ENCODE data around the gene SBF1.
"Not testable (repeated sequence)": the region's sequence is repeated elsewhere in the genome, so short reads cannot be mapped to it uniquely, and the experiment has no call there.

The SBF1 gene

GRCh38 chr22:50474710-50475651 lies at the start of gene SBF1:
TSS of gene SBF1 (minus strand) at chr22:50475035. CDS start at chr22:50474840, 195 bp downstream.
- peak; percentile 77 for DNase-seq (ENCODE audit: low read depth)

DNA sequence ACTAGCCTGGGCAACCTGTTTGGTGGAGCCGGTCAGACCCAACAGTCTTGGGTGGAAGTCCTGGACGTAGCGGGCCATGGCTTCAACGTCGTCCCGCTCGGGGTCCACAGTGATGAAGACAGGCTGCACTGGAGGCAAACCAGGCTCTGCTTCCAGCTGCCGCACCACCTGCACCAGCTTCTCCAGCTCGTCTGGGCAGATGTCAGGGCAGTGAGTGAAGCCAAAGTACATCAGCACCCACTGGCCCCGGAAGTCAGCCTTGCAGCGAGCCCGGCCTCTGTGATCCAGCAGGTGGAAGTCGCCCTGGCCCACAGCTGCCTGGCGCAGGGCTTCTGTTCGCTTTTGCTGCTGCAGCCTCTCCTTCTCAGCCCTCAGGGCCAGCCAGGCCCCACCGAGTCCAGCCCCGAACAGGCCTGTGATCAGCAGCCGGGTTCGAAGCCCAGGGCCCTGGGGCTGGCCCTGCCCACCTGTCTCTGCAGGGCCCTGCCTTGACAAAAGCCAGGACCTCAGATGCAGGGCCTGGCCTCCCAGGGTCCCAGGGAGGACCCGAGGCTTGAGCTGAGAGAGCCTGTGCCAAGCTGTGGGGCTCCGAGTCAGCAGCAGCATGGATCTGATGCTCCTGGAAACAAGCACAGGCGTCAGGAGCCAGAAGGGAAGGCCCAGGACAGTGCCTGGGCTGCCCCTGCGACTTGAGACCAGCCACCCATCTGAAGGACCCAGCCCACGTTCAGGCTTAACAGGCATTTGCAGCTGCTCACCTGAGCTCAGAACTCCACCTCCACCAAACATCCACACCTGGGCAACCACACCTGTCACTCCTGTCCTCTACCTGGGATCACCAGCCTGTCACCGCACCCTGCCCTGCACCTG lies 49.2 kb upstream of the SBF1 start:
- no peak for DNase-seq (ENCODE audit: low read depth)

GRCh38 chr22:50523458-50523805 lies 48.6 kb upstream of the SBF1 start:
- no peak for DNase-seq (ENCODE audit: low read depth)

DNA sequence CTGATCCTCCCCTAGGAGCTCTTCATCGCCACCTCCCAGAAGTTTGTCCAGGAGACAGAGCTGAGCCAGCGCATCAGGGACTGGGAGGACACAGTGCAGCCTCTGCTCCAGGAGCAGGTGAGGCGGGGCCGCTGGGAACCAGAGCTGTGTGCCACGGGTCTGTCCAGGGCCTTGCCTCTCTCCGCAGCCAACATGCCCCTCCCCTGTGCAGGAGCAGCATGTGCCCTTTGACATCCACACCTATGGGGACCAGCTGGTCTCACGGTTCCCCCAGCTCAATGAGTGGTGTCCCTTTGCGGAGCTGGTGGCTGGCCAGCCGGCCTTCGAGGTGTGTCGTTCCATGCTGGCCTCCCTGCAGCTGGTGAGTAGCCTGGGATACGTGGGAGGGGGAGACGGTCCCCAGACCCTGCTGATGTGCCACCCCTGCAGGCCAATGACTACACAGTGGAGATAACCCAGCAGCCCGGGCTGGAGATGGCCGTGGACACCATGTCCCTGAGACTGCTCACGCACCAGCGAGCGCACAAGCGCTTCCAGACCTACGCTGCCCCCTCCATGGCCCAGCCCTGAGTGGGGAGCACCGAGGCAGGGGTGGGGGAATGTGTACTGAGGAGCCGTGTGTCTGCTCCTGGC lies 48.1 kb upstream of the SBF1 start:
- no peak for DNase-seq (ENCODE audit: low read depth)

- DNase-seq (ENCODE audit: low read depth): no peak
Observed at GRCh38 chr22:50522208-50522805, 47.5 kb upstream of the SBF1 start.

- no peak for DNase-seq (ENCODE audit: low read depth)
Observed at GRCh38 chr22:50521710-50522109, 46.9 kb upstream of the SBF1 start.

DNA sequence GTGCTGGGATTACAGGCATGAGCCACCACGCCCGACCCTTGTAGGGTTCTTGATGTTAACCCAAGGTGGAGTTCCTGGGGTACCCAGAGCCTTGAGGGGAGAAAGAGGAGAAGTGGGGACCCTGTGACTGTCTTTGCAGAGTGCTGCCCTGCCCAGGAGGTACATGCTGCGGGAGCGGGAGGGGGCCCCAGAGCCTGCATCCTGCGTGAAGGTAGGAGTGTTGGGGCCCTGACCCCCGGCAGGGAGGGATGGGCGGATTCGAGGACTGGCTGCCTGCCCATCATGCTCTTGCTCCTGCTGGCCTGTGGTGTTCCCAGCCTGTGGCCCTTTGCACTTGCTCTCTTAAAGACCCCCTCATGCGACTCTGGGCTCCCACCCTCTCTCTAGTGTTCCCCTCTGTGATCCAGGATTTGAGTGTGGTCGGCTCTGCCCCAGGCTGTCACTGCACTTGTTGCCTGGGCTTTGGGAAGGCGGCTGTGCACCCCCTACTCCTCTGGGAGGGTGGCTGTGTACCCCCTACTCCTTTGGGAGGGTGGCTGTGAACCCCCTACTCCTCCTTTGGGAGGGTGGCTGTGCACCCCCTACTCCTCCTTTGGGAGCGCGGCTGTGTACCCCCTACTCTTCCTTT lies 46.1 kb upstream of the SBF1 start:
- DNase-seq (ENCODE audit: low read depth): no peak

DNA sequence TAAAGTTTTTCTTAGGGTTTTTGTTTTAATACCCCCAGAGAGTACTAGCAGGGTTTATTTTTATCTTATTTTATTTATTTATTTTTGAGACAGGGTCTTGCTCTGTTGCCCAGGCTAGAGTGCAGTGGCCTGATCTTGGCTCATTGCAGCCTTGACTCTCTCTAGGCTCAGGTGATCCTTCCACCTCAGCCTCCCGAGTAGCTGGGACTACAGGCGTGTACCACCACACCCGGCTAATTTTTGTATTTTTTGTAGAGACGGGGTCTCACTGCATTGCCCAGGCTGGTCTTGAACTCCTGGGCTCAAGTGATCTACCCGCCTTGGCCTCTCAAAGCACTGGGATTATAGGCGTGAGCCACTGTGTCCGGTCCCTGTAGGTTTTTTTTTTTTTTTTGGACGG lies 45.3 kb upstream of the SBF1 start:
- not testable (repeated sequence) for DNase-seq (ENCODE audit: low read depth)

GRCh38 chr22:50519151-50519550 lies 44.3 kb upstream of the SBF1 start:
- no peak for DNase-seq (ENCODE audit: low read depth)

DNA sequence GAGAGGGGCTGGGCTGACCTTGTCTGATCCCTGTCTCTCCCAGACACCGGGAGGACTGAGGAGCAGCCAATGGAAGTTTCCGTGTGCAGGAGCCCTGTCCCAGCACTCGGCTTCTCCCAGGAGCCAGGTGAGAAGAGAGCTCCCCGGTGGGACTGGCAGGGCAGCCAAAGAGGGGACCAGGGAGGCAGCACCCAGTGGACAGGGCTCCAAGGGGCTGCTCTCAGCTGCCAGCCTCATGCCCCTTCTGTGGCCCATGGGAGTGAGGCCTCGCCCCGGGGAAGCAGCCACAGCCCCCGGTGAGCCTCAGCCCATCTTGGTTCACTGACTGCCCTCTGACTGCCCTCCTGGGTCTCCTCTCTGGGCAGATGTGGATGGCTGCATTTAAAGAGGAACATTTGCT lies 43.8 kb upstream of the SBF1 start:
- no peak for DNase-seq (ENCODE audit: low read depth)

- DNase-seq (ENCODE audit: low read depth): no peak
Observed at GRCh38 chr22:50517495-50518260, 42.8 kb upstream of the SBF1 start.

DNA sequence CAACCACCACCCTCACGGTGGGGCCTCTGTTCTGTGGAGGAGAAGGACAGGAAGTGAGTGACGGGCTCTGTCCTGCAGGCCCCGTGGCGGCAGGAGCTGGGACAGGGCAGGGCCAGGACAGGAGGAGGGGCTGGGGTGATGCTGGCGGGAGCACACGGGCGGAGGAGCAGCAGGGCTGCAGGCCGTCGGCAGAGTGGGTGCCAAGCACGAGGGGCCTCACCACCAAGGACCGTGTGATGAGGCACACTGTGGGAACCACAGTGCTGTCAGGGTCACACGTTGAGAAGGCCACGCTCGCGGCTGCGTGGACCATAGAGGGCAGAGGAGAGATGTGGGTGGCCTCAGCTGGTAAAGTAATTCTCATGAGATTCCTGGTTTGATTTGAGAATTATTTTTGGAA lies 42.1 kb upstream of the SBF1 start:
- no peak for DNase-seq (ENCODE audit: low read depth)

DNA sequence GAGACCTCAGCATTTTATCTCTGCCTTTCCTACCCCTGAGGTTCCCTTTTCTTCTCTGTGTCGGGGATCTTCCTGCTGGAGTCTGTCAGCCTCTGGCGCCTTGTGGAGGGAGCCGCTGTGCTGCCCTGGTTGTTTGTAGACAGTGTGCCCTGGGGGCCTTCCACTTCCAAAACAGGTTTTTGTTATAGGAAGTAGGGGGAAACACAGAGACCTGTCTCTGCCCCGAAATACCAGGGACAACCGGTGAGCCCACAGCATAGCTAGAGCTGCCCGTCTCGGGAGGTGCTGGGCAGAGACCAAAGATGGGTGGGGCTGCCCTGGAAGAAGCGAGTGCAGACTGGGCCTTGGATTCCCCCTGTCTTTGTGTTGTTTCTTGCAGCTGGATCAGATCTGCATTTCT lies 41.2 kb upstream of the SBF1 start:
- no peak for DNase-seq (ENCODE audit: low read depth)

GRCh38 chr22:50513175-50513574 lies 38.3 kb upstream of the SBF1 start:
- no peak for DNase-seq (ENCODE audit: low read depth)

DNA sequence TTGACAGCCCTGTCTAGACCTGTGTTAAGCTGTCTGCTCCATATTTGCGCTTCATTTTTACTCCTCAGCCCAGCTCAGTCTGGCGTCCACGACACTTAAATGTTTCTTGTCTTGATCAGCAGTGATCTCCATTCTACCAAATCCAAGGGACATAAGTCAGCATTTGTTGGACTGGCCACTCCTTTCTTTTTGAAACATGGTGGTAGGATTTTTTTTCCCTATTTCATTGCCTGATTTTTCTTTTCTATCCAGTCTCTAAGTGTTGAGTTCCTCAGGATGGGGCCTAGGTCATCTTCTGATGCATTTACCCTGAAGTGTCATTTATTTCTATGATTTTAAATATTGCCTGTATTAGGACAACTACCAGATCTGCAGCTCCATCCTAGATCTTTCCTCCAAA lies 34.1 kb upstream of the SBF1 start:
- DNase-seq (ENCODE audit: low read depth): no peak

GRCh38 chr22:50507991-50508884 lies 33.4 kb upstream of the SBF1 start, which contains the start of gene NCAPH2:
TSS of gene NCAPH2 (plus strand) at chr22:50508224. CDS start at chr22:50508338, 114 bp downstream.
- peak; percentile 96 for DNase-seq (ENCODE audit: low read depth)

GRCh38 chr22:50507421-50507990 lies 32.7 kb upstream of the SBF1 start, which contains the start of gene LMF2:
TSS of gene LMF2 (minus strand) at chr22:50507702. CDS start at chr22:50507675, 27 bp downstream.
- peak; percentile 83 for DNase-seq (ENCODE audit: low read depth)

GRCh38 chr22:50506611-50507420 lies 32.0 kb upstream of the SBF1 start:
- DNase-seq (ENCODE audit: low read depth): no peak

Measured in stimulated activated CD8-positive, alpha-beta memory T cell treated with anti-CD3 and anti-CD28 coated beads, Interleukin-15, amount 100 ng/mL, for 1 hour (primary cell).